Uterus (tissue), 2 donors: ENCODE measurements around the gene GNPTAB.

Experiments used
- POLR2A ChIP-seq, 2 donors: fragments of 450-650 bp; IDR thresholded peaks; one replicate each; pipeline ENCODE4 v1.6.1; 2016; ENCODE audit warnings: antibody characterized with exemption in 2 of 2, mild to moderate bottlenecking in 1 of 2, moderate library complexity in 1 of 2
- TF ChIP-seq, protein P1 (sequence below), 4 experiments: fragments of 200-600 bp in 2 of 4; fragments of 450-650 bp in 2 of 4; sonication (generic) in 2 of 4; IDR thresholded peaks; one replicate each; pipeline ENCODE4 v1.5.1; 2016 to 2019; ENCODE audit warnings: antibody characterized with exemption in 4 of 4, mild to moderate bottlenecking in 2 of 4, moderate library complexity in 1 of 4

DNA sequence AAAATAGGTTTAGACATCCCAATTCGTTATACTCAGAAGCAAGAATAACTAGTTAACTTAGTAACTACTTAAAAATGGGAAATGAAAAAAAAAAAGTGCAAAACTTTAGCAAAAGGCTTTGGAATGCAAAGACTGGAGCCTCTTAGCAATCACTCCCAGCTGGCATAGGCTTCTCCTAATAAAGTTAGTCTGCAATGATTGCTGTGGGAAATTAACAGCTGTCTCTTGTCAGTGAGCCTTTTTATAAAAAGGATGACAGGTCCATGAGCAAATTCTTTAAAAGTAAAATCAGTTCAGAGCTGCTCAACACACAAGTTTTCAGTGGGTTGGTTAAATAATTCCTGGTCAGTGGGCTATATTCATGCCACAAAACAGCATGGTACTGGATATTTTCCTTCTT, 84.1 kb downstream of the GNPTAB start:
- TF ChIP-seq, protein P1, sequence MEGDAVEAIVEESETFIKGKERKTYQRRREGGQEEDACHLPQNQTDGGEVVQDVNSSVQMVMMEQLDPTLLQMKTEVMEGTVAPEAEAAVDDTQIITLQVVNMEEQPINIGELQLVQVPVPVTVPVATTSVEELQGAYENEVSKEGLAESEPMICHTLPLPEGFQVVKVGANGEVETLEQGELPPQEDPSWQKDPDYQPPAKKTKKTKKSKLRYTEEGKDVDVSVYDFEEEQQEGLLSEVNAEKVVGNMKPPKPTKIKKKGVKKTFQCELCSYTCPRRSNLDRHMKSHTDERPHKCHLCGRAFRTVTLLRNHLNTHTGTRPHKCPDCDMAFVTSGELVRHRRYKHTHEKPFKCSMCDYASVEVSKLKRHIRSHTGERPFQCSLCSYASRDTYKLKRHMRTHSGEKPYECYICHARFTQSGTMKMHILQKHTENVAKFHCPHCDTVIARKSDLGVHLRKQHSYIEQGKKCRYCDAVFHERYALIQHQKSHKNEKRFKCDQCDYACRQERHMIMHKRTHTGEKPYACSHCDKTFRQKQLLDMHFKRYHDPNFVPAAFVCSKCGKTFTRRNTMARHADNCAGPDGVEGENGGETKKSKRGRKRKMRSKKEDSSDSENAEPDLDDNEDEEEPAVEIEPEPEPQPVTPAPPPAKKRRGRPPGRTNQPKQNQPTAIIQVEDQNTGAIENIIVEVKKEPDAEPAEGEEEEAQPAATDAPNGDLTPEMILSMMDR (IDR thresholded peaks at IDR 0.05) = no peak
- no peak for TF ChIP-seq POLR2A (IDR thresholded peaks at IDR 0.05)
